Measurements from ENCODE around the gene PLCZ1. TPM values are rescaled to one million over a fixed set of nuclear protein-coding genes. Genes with fewer than 3 reads are reported as not detected.
A peak's percentile ranks its signal among the peaks of the same experiment; 100 is the strongest.

Gene PLCZ1
- total RNA-seq, 1 experiment from 2014 or later = not detected

DNA sequence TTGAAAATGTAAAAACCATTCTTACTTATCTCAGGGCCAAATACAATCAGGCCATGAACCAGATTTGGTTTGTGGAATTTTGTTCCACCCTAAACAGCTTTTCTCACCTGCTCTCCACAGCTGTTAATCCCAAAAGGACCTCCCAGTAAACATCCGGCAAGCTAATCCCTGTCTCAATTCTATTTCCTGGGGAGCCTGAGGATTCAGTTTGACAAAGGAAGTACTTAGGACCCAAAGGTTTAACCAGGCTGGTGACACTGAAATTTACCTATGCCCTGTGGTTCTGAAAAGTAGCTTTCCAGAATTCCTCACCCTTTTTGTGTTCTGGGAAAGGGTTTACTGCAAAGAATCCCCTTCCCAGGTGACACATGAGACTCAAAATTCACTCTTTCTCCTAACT is 15.1 kb upstream of the PLCZ1 start:
- Histone ChIP-seq H2AFZ (0 out of 2 replicates have a peak overlapping the region, but pooled peaks have one; percentile 15), H3K27me3 (ENCODE audit: insufficient read depth, low read depth) (no peaks in the 10 kb centered on the region), H3K4me1 (replicated peaks; ENCODE audit: insufficient read depth) (0 out of 2 replicates have a peak, but pooled peaks cover 12% of the 10 kb centered on the region), H3K4me3 (no peak overlapping the region), H3K9me2 (ENCODE audit: insufficient read depth) (no peaks in the 10 kb centered on the region), H3K79me2 (ENCODE audit: low read depth) (no peaks in the 10 kb centered on the region), H3K36me3 (ENCODE audit: low read depth) (no peaks in the 10 kb centered on the region), H4K20me1 (ENCODE audit: insufficient read depth) (no peaks in the 10 kb centered on the region), H3K4me2 (no peak overlapping the region), H3K27ac (no peak overlapping the region), H3F3A (ENCODE audit: insufficient read depth, low read depth) (no peaks in the 10 kb centered on the region), H3K9me3 (ENCODE audit: insufficient read depth, low read depth) (no peaks in the 10 kb centered on the region)
- no TSS peak for BruUV-seq (replicated peaks)
- TF ChIP-seq EZH2 (IDR thresholded peaks at IDR 0.05; ENCODE audit: low read depth) = no peak
- DNase-seq = no peak
- POLR2A ChIA-PET (ENCODE audit: unreplicated experiment) = no interaction called here
- intact Hi-C loops (cut with micrococcal nuclease; ENCODE audit: unreplicated experiment) = loop anchor here (1.0 kb wide), 1 partner anchor 63 kb away; no protein-coding TSS in a partner anchor
- CTCF ChIA-PET = interaction anchor here (0.5 kb wide), 1 partner anchor 865 kb away, joined by 4 read pairs; no protein-coding TSS in a partner anchor

DNA sequence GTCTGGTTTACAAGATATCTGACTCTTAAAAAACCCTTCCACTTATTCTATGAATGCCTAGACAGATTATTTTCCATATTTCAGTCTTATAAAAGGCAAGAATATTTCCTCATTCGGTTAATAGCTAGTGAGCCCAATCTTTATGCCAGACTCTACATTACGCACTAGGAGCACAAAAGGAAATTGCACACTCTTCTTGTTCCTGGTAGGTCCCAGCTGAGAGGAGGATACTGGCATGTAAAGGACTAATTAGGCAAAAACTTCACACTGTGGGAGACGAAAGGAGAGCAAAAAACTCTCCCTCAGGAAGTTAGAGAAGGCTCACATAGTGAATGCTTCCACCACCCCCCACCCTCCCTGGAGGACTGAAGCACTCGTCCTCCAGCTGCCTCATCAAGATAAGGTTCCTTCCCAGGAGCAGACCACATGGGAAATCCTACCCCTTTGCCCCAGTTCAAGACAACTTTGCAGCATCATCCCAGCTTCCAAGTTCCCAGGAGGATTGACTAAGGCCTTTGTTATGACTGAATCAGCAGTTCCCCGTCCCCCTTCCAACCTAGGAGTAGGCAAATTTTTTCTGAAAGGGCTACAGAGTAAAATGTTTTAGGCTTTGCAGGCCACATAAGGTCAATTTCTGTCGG is 14.6 kb upstream of the PLCZ1 start:
- TF ChIP-seq, protein P1, sequence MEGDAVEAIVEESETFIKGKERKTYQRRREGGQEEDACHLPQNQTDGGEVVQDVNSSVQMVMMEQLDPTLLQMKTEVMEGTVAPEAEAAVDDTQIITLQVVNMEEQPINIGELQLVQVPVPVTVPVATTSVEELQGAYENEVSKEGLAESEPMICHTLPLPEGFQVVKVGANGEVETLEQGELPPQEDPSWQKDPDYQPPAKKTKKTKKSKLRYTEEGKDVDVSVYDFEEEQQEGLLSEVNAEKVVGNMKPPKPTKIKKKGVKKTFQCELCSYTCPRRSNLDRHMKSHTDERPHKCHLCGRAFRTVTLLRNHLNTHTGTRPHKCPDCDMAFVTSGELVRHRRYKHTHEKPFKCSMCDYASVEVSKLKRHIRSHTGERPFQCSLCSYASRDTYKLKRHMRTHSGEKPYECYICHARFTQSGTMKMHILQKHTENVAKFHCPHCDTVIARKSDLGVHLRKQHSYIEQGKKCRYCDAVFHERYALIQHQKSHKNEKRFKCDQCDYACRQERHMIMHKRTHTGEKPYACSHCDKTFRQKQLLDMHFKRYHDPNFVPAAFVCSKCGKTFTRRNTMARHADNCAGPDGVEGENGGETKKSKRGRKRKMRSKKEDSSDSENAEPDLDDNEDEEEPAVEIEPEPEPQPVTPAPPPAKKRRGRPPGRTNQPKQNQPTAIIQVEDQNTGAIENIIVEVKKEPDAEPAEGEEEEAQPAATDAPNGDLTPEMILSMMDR (conservative IDR thresholded peaks at IDR 0.05) = no peak
- TF ChIP-seq EZH2 (IDR thresholded peaks at IDR 0.05; ENCODE audit: low read depth) = no peak
- POLR2A ChIA-PET (ENCODE audit: unreplicated experiment) = no interaction called here

DNA sequence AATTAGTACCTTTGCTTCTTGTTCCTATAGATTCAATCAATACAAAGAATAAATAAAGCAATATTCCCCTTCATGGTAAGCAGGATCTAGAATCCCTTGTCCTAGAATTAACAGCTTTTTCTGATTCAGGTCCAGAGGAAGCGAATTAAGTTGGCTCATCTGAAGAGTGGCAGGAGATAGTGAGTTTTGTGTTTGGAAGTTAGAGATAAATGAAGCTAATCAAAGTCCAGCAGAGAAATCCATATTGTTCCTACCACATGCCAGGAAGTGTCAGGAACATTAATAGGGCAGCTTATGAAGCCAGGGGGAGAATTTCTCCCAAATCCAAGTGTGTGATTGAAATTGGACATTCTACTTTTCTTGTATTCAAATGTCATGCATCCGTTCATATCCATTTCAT is 14.1 kb upstream of the PLCZ1 start:
- BruUV-seq (replicated peaks) = no TSS peak
- Histone ChIP-seq H3K4me2 (no peak overlapping the region), H3K36me3 (ENCODE audit: low read depth) (no peaks in the 10 kb centered on the region), H3K4me3 (no peak overlapping the region), H3K79me2 (ENCODE audit: low read depth) (no peaks in the 10 kb centered on the region), H3K9me2 (ENCODE audit: insufficient read depth) (no peaks in the 10 kb centered on the region), H2AFZ (no peak overlapping the region), H3K27ac (no peak overlapping the region), H3F3A (ENCODE audit: insufficient read depth, low read depth) (no peaks in the 10 kb centered on the region), H4K20me1 (ENCODE audit: insufficient read depth) (no peaks in the 10 kb centered on the region), H3K27me3 (ENCODE audit: insufficient read depth, low read depth) (no peaks in the 10 kb centered on the region), H3K4me1 (replicated peaks; ENCODE audit: insufficient read depth) (0 out of 2 replicates have a peak, but pooled peaks cover 12% of the 10 kb centered on the region), H3K9me3 (ENCODE audit: insufficient read depth, low read depth) (no peaks in the 10 kb centered on the region)
- no peak for TF ChIP-seq EZH2 (IDR thresholded peaks at IDR 0.05; ENCODE audit: low read depth)
- POLR2A ChIA-PET (ENCODE audit: unreplicated experiment) = no interaction called here
- no peak for DNase-seq
- intact Hi-C loops (cut with micrococcal nuclease; ENCODE audit: unreplicated experiment) = loop anchor here (1.0 kb wide), 1 partner anchor 62 kb away; no protein-coding TSS in a partner anchor
- CTCF ChIA-PET = no interaction called here

More for the DNA sequence above, 14.6 kb upstream of the PLCZ1 start:
- peak in 1 of 2 experiments; percentile 33 for DNase-seq
- no TSS peak for BruUV-seq (replicated peaks)
- H3K4me1 ChIP-seq (replicated peaks; ENCODE audit: insufficient read depth) = 0 out of 2 replicates have a peak, but pooled peaks cover 12% of the 10 kb centered on the region
- H4K20me1 ChIP-seq (ENCODE audit: insufficient read depth) = no peaks in the 10 kb centered on the region
- H3K9me2 ChIP-seq (ENCODE audit: insufficient read depth) = no peaks in the 10 kb centered on the region
- no peaks in the 10 kb centered on the region for H3F3A ChIP-seq (ENCODE audit: insufficient read depth, low read depth)
- no peaks in the 10 kb centered on the region for H3K79me2 ChIP-seq (ENCODE audit: low read depth)
- CTCF ChIA-PET = no interaction called here
- no peak overlapping the region for H3K27ac ChIP-seq
- intact Hi-C loops (cut with micrococcal nuclease; ENCODE audit: unreplicated experiment) = loop anchor here (1.0 kb wide), 1 partner anchor 62 kb away; no protein-coding TSS in a partner anchor
- H3K4me2 ChIP-seq = no peak overlapping the region
- no peaks in the 10 kb centered on the region for H3K9me3 ChIP-seq (ENCODE audit: insufficient read depth, low read depth)
- no peaks in the 10 kb centered on the region for H3K36me3 ChIP-seq (ENCODE audit: low read depth)
- no peak overlapping the region for H3K4me3 ChIP-seq
- H3K27me3 ChIP-seq (ENCODE audit: insufficient read depth, low read depth) = no peaks in the 10 kb centered on the region
- H2AFZ ChIP-seq = 0 out of 2 replicates have a peak overlapping the region, but pooled peaks have one; percentile 15

DNA sequence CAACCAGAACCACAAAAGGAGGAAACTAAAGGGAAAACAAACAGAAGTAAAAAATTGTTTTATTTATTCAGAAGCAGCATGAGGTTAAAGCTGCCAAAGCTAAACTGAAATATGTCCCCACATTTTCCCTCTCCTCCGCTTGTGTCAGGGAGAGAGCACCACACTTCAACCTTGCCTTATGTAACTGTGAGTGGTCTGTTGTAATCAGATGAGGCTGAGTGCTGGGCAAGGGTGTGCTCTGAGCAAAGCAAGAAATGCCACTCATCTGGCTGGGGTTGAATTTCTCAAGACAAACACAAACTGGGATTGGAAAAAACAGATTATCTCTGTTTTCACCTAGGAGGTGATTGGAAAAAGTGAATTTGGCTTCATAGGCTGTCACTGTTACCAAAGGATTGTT is 12.3 kb upstream of the PLCZ1 start:
- CTCF ChIA-PET = no interaction called here
- intact Hi-C loops (cut with micrococcal nuclease; ENCODE audit: unreplicated experiment) = no loop called here
- no peaks in the 10 kb centered on the region for H3K36me3 ChIP-seq (ENCODE audit: low read depth)
- no peaks in the 10 kb centered on the region for H3K79me2 ChIP-seq (ENCODE audit: low read depth)
- TF ChIP-seq, protein P1 (conservative IDR thresholded peaks at IDR 0.05) = no peak
- no peak for TF ChIP-seq EZH2 (IDR thresholded peaks at IDR 0.05; ENCODE audit: low read depth)
- H3K27me3 ChIP-seq (ENCODE audit: insufficient read depth, low read depth) = no peaks in the 10 kb centered on the region
- no peaks in the 10 kb centered on the region for H4K20me1 ChIP-seq (ENCODE audit: insufficient read depth)
- BruUV-seq (replicated peaks) = no TSS peak
- POLR2A ChIA-PET (ENCODE audit: unreplicated experiment) = interaction anchor here (0.6 kb wide), 1 partner anchor 522 kb away, joined by 9 read pairs; no protein-coding TSS in a partner anchor
- no peaks in the 10 kb centered on the region for H3F3A ChIP-seq (ENCODE audit: insufficient read depth, low read depth)
- no peaks in the 10 kb centered on the region for H3K9me3 ChIP-seq (ENCODE audit: insufficient read depth, low read depth)
- no peak overlapping the region for H3K4me2 ChIP-seq
- peak in 1 of 2 experiments; percentile 16 for DNase-seq
- no peak overlapping the region for H3K4me3 ChIP-seq
- peak overlapping the region; percentile 55; the same call in 1 of the 2 replicates for H2AFZ ChIP-seq
- no peaks in the 10 kb centered on the region for H3K9me2 ChIP-seq (ENCODE audit: insufficient read depth)
- H3K27ac ChIP-seq = no peak overlapping the region
- H3K4me1 ChIP-seq (replicated peaks; ENCODE audit: insufficient read depth) = 0 out of 2 replicates have a peak, but pooled peaks cover 12% of the 10 kb centered on the region

Data from PC-9 (cell line).